Prostate gland (tissue), 2 donors: ENCODE data around the gene MPZL1.

ENCODE experiments used
- POLR2A ChIP-seq: fragments of 450-650 bp; IDR thresholded peaks from one replicate; pipeline ENCODE4 v1.6.1; 2016; ENCODE audit warnings: antibody characterized with exemption, mild to moderate bottlenecking
- POLR2AphosphoS5 ChIP-seq: sonication (generic); formaldehyde crosslinking; IDR thresholded peaks from one replicate; pipeline ENCODE4 v1.6.1; 2017; ENCODE audit warnings: antibody characterized with exemption
- TF ChIP-seq, protein P1 (sequence below), 4 experiments: fragments of 200-600 bp in 2 of 4; fragments of 450-650 bp in 2 of 4; sonication (generic) in 2 of 4; IDR thresholded peaks; 1 replicate in 3 of 4; 2 replicates in 1 of 4; pipeline ENCODE4 v1.5.1; 2016 to 2019; ENCODE audit warnings: antibody characterized with exemption in 4 of 4, mild to moderate bottlenecking in 2 of 4, moderate library complexity in 2 of 4

GRCh38 chr1:167701510-167701909 lies 20.3 kb upstream of the MPZL1 start:
- TF ChIP-seq, protein P1, sequence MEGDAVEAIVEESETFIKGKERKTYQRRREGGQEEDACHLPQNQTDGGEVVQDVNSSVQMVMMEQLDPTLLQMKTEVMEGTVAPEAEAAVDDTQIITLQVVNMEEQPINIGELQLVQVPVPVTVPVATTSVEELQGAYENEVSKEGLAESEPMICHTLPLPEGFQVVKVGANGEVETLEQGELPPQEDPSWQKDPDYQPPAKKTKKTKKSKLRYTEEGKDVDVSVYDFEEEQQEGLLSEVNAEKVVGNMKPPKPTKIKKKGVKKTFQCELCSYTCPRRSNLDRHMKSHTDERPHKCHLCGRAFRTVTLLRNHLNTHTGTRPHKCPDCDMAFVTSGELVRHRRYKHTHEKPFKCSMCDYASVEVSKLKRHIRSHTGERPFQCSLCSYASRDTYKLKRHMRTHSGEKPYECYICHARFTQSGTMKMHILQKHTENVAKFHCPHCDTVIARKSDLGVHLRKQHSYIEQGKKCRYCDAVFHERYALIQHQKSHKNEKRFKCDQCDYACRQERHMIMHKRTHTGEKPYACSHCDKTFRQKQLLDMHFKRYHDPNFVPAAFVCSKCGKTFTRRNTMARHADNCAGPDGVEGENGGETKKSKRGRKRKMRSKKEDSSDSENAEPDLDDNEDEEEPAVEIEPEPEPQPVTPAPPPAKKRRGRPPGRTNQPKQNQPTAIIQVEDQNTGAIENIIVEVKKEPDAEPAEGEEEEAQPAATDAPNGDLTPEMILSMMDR (IDR thresholded peaks at IDR 0.05) = no peak
- TF ChIP-seq POLR2AphosphoS5 = peak; percentile 73
- no peak for TF ChIP-seq POLR2A
